A673 (cell line): ENCODE results near the gene CACNA1G. TPM values are rescaled to one million over a fixed set of nuclear protein-coding genes. Genes with fewer than 3 reads are reported as not detected.

Experiments
- BruUV-seq: library from RNA; stranded (reverse); fragments of 400-500 nt; replicated peaks from 2 replicates; lab custom pipeline; 2021; lab: Mats Ljungman, UMichigan
- CTCF ChIA-PET: fragments of 300-600 bp; sonication (Branson Sonifier 250); formaldehyde crosslinking; loops from one replicate; lab custom pipeline; 2022; ENCODE audit warnings: antibody characterized with exemption; lab: Charles Lee
- POLR2A ChIA-PET: fragments of 300-600 bp; sonication (Branson Sonifier 250); formaldehyde crosslinking; loops from one replicate; lab custom pipeline; 2022; ENCODE audit warnings: antibody characterized with exemption; ENCODE audit not compliant: low non-redundant PET; lab: Charles Lee
- DNase-seq: peaks from one replicate; pipeline ENCODE4 v3.0.0-alpha.2; 2015; ENCODE audit warnings: low spot score
- H3K27ac ChIP-seq: fragments of 200-600 bp; sonication (generic); 2 replicates; pipeline ENCODE4 v1.5.1; 2016; ENCODE audit warnings: mixed run types, low read depth, mild to moderate bottlenecking, mixed read lengths, antibody characterized with exemption, low read length; ENCODE audit not compliant: poor library complexity, severe bottlenecking
- H3K27me3 ChIP-seq: fragments of 200-600 bp; sonication (generic); replicated peaks from 2 replicates; pipeline ENCODE4 v1.6.1; 2017; ENCODE audit warnings: mixed run types, low read depth, mild to moderate bottlenecking, mixed read lengths, antibody characterized with exemption, low read length; ENCODE audit not compliant: insufficient read depth, poor library complexity
- H3K36me3 ChIP-seq: fragments of 200-600 bp; sonication (generic); 2 replicates; pipeline ENCODE4 v1.6.1; 2016; ENCODE audit warnings: mixed run types, mild to moderate bottlenecking, mixed read lengths, antibody characterized with exemption, low read length; ENCODE audit not compliant: insufficient read depth, poor library complexity, severe bottlenecking
- H3K4me1 ChIP-seq: fragments of 200-600 bp; sonication (generic); 2 replicates; pipeline ENCODE4 v1.6.1; 2017; ENCODE audit warnings: mixed run types, mild to moderate bottlenecking, mixed read lengths, antibody characterized with exemption, low read length; ENCODE audit not compliant: insufficient read depth, poor library complexity, severe bottlenecking
- H3K4me3 ChIP-seq: fragments of 200-600 bp; sonication (generic); 2 replicates; pipeline ENCODE4 v1.5.1; 2016; ENCODE audit warnings: low read depth, mixed run types, mild to moderate bottlenecking, mixed read lengths, low read length; ENCODE audit not compliant: poor library complexity, severe bottlenecking
- H3K9me3 ChIP-seq: fragments of 200-600 bp; sonication (generic); 2 replicates; pipeline ENCODE4 v1.6.1; 2016; ENCODE audit warnings: mixed run types, low read depth, mild to moderate bottlenecking, mixed read lengths, antibody characterized with exemption, low read length; ENCODE audit not compliant: poor library complexity, severe bottlenecking
- EZH2 ChIP-seq: fragments of 200-600 bp; sonication (generic); IDR thresholded peaks from 2 replicates; pipeline ENCODE4 v1.6.1; 2017; ENCODE audit warnings: borderline replicate concordance, low read depth, mild to moderate bottlenecking, mixed read lengths, antibody characterized with exemption, low read length; ENCODE audit not compliant: poor library complexity, severe bottlenecking
- intact Hi-C: fragments of 100-400 bp; cut with micrococcal nuclease; formaldehyde crosslinking; loops from one replicate; pipeline ENCODE4 v1.10.0; 2022; ENCODE audit not compliant: unreplicated experiment
- total RNA-seq: library from RNA; stranded (reverse); gene quantifications from 2 replicates; pipeline ENCODE4 v1.2.3, GENCODE V29; 2021
- TF ChIP-seq, protein P1 (sequence below): fragments of 300-800, 200-600 bp; sonication (generic); conservative IDR thresholded peaks from 2 replicates; pipeline ENCODE4 v1.5.1; 2017; ENCODE audit warnings: low read depth, mild to moderate bottlenecking, antibody characterized with exemption, low read length, moderate library complexity, mixed read lengths

CACNA1G gene
- total RNA-seq, 1 experiment from 2014 or later: 7.1 TPM

DNA sequence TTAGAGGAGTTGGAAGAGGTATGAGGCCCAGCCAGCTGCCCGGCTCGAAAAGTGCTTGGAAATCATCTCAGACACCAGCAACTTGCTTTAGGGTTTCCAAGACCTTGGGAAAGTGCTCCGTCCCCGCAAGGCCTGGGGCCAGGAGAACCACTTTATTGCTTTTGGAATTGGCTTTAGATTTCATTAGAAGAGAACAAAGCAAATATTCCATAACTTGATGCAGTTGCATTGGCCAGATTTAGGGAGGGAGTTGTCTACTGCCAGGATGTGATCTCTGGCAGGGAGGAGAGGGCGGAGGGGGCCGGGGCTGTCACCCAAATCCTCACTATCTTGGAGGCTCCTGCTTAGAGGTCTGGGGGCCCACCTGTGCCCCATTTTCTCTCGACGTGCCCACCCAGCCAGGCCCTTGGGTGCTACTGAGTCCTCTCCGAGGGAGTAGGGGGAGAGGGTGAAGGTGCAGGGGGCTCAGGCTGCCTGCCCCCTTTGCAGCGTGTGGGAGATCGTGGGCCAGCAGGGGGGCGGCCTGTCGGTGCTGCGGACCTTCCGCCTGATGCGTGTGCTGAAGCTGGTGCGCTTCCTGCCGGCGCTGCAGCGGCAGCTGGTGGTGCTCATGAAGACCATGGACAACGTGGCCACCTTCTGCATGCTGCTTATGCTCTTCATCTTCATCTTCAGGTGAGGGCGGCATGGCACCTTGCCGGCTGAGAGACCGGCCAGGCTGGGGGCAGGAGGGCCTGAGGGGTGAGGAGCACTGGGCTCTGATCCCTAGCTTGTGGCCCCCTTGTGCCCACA is 30.6 kb downstream of the CACNA1G start:
- Histone ChIP-seq H3K4me1 (no peaks in the 10 kb centered on the region), H3K27ac (no peak overlapping the region), H3K27me3 (no peaks in the 10 kb centered on the region), H3K9me3 (no peaks in the 10 kb centered on the region), H3K36me3 (no peaks in the 10 kb centered on the region), H3K4me3 (no peak overlapping the region)
- ChIA-PET CTCF (no interaction called here), POLR2A (no interaction called here)
- DNase-seq: no peak
- TF ChIP-seq, protein P1, sequence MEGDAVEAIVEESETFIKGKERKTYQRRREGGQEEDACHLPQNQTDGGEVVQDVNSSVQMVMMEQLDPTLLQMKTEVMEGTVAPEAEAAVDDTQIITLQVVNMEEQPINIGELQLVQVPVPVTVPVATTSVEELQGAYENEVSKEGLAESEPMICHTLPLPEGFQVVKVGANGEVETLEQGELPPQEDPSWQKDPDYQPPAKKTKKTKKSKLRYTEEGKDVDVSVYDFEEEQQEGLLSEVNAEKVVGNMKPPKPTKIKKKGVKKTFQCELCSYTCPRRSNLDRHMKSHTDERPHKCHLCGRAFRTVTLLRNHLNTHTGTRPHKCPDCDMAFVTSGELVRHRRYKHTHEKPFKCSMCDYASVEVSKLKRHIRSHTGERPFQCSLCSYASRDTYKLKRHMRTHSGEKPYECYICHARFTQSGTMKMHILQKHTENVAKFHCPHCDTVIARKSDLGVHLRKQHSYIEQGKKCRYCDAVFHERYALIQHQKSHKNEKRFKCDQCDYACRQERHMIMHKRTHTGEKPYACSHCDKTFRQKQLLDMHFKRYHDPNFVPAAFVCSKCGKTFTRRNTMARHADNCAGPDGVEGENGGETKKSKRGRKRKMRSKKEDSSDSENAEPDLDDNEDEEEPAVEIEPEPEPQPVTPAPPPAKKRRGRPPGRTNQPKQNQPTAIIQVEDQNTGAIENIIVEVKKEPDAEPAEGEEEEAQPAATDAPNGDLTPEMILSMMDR: no peak
- TF ChIP-seq EZH2: no peak
- BruUV-seq: no TSS peak
- intact Hi-C loops: no loop called here

DNA sequence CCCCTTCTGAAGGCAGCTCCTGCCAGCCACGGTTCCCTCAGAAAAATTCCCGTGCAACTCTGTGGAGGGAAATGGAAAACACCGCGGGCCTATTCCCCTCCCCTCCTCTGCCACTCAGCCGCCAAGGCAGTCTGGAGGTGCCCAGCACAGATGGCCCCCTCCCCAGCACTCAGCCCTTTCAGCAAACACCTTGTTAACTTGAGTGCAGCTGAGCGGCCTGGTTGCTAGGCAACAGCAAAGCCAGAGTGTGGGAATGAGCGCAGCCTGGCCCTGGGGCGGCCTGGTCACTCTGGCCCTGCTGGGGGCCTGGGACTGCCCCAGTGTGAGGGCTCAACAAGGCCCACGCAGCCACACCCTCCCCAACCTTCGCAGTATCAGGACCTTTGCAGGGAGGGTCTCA is 32.8 kb downstream of the CACNA1G start:
- no peaks in the 10 kb centered on the region for H3K4me1 ChIP-seq
- POLR2A ChIA-PET: no interaction called here
- TF ChIP-seq, protein P1: no peak
- no peak for TF ChIP-seq EZH2
- no peak overlapping the region for H3K4me3 ChIP-seq
- H3K27ac ChIP-seq: no peak overlapping the region
- H3K27me3 ChIP-seq: no peaks in the 10 kb centered on the region
- no TSS peak for BruUV-seq
- intact Hi-C loops: no loop called here
- no peaks in the 10 kb centered on the region for H3K36me3 ChIP-seq
- CTCF ChIA-PET: no interaction called here
- DNase-seq: no peak
- H3K9me3 ChIP-seq: no peaks in the 10 kb centered on the region

DNA sequence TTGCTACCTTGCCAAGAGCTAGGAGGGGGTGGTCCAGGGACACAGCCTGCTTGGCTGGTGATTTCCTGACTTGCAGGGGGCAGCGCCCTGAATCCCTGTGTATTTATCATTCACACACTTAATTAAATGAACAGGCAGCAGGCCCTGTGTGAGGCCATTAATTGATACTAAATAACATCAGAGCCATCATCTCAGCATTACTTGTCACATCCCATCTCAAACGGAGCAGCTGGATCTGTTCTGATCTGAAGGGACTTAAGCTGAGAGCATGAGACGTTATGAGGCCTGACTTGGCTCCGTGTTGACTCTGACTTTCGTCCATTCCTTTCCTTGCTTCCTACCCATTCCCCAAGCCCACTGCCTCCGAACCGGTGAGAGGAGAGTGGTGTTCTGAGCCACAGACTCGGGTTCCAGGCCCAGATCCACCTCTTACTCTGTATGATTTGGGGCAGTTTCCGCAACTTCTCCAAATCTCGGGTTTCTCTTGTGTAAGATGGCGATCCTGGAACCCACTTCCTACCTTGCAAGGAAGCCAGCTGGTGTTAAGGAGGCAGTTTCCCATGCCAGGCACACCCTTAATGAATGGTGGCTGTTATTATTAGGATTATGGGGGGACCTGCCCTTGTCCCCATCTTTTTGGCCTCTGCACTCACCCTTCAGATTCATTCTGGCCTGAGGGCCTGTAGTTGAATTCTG is 33.8 kb downstream of the CACNA1G start:
- TF ChIP-seq EZH2: no peak
- TF ChIP-seq, protein P1: no peak
- intact Hi-C loops: no loop called here
- DNase-seq: no peak
- ChIA-PET CTCF (no interaction called here), POLR2A (no interaction called here)
- Histone ChIP-seq H3K27me3 (no peaks in the 10 kb centered on the region), H3K27ac (no peak overlapping the region), H3K4me3 (no peak overlapping the region), H3K4me1 (no peaks in the 10 kb centered on the region), H3K9me3 (no peaks in the 10 kb centered on the region), H3K36me3 (no peaks in the 10 kb centered on the region)
- no TSS peak for BruUV-seq
